Subcutaneous adipose tissue (tissue), 4 donors: ENCODE data around the gene FBXL4. TPM values are rescaled to one million over a fixed set of nuclear protein-coding genes. Genes with fewer than 3 reads are reported as not detected.

ENCODE experiments used
- CTCF ChIP-seq: fragments of 450-650 bp; IDR thresholded peaks from one replicate; pipeline ENCODE4 v1.5.1; 2016; ENCODE audit warnings: low read depth, mild to moderate bottlenecking, control low read depth, antibody characterized with exemption, moderate library complexity
- total RNA-seq, 4 donors: library from RNA; depleted of rRNA; stranded (reverse); fragments of >200 nt; gene quantifications; one replicate each; pipeline ENCODE4 v1.1.0, GENCODE V29; 2016

FBXL4 gene
- total RNA-seq, 4 donors from 2014 or later = 20.2 to 30.0 (median 24.3) TPM

- TF ChIP-seq CTCF = no peak
These were observed 104.2 kb downstream of the FBXL4 start for GRCh38 chr6:98843271-98844243.

- no peak for TF ChIP-seq CTCF
These were observed 105.2 kb downstream of the FBXL4 start for GRCh38 chr6:98842342-98843180.

GRCh38 chr6:98841621-98842341 lies 106.0 kb downstream of the FBXL4 start:
- TF ChIP-seq CTCF = no peak

GRCh38 chr6:98840996-98841513 lies 106.7 kb downstream of the FBXL4 start:
- TF ChIP-seq CTCF = no peak

GRCh38 chr6:98840385-98840784 lies 107.4 kb downstream of the FBXL4 start:
- TF ChIP-seq CTCF = no peak

- no peak for TF ChIP-seq CTCF
These were observed 107.9 kb downstream of the FBXL4 start for GRCh38 chr6:98839781-98840361.
